IMR-90 (cell line): ENCODE data around the gene HAAO. TPM values are rescaled to one million over a fixed set of nuclear protein-coding genes. Genes with fewer than 3 reads are reported as not detected.

Experiments
- ATAC-seq: fragments of 200-7000 bp; cut with Tn5 transposase; 2 replicates; pipeline ENCODE4 v1.9.1; 2020; ENCODE audit warnings: low read depth, mild to moderate bottlenecking, moderate library complexity
- BruUV-seq: library from RNA; stranded (reverse); fragments of 400-500 nt; replicated peaks from 2 replicates; lab custom pipeline; 2021; lab: Mats Ljungman, UMichigan
- CTCF ChIA-PET: fragments of 300-600 bp; formaldehyde crosslinking; extraction: SDS; loops from one replicate; lab custom pipeline; 2021; ENCODE audit warnings: antibody characterized with exemption; lab: Yijun Ruan, JAX
- POLR2A ChIA-PET: fragments of 300-600 bp; sonication (Branson Sonifier 250); formaldehyde crosslinking; loops from one replicate; lab custom pipeline; 2022; ENCODE audit warnings: antibody characterized with exemption; ENCODE audit not compliant: unreplicated experiment; lab: Charles Lee
- DNase-seq: peaks from one replicate; pipeline ENCODE4 v3.0.0; 2013
- H2AFZ ChIP-seq: replicated peaks from 2 replicates; pipeline ENCODE3; 2013; ENCODE audit warnings: low read length, mild to moderate bottlenecking; ENCODE audit not compliant: poor library complexity
- H2AK5ac ChIP-seq: 2 replicates; pipeline ENCODE4 v1.6.1; 2013; ENCODE audit warnings: low read depth, low read length, inconsistent platforms
- H2AK9ac ChIP-seq: replicated peaks from 2 replicates; pipeline ENCODE3; 2013; ENCODE audit warnings: mild to moderate bottlenecking, low read depth, low read length, moderate library complexity; ENCODE audit not compliant: poor library complexity
- H2BK120ac ChIP-seq: 2 replicates; pipeline ENCODE4 v1.6.1; 2013; ENCODE audit warnings: low read depth, low read length, inconsistent platforms
- H2BK15ac ChIP-seq: 3 replicates; pipeline ENCODE4 v1.6.1; 2013; ENCODE audit warnings: low read depth, low read length, inconsistent platforms
- H2BK20ac ChIP-seq: 2 replicates; pipeline ENCODE4 v1.6.1; 2013; ENCODE audit warnings: low read depth, mild to moderate bottlenecking, inconsistent platforms, low read length, moderate library complexity
- H2BK5ac ChIP-seq: 2 replicates; pipeline ENCODE4 v1.6.1; 2013; ENCODE audit warnings: mild to moderate bottlenecking, low read depth, low read length, inconsistent platforms; ENCODE audit not compliant: poor library complexity, severe bottlenecking
- H3K14ac ChIP-seq: replicated peaks from 2 replicates; pipeline ENCODE4 v1.6.1; 2013; ENCODE audit warnings: low read depth, low read length, inconsistent platforms
- H3K18ac ChIP-seq: 2 replicates; pipeline ENCODE4 v1.6.1; 2013; ENCODE audit warnings: low read depth, low read length, control low read depth
- H3K23ac ChIP-seq: 2 replicates; pipeline ENCODE4 v1.6.1; 2013; ENCODE audit warnings: low read depth, low read length, inconsistent platforms
- H3K27ac ChIP-seq: 2 replicates; pipeline ENCODE4 v1.5.1; 2013; ENCODE audit warnings: mild to moderate bottlenecking, control low read depth, low read length; ENCODE audit not compliant: insufficient read depth
- H3K27me3 ChIP-seq: 2 replicates; pipeline ENCODE4 v1.6.1; 2013; ENCODE audit warnings: low read length; ENCODE audit not compliant: control insufficient read depth, insufficient read depth
- H3K36me3 ChIP-seq: 2 replicates; pipeline ENCODE4 v1.6.1; 2013; ENCODE audit warnings: low read length, mixed read lengths; ENCODE audit not compliant: control insufficient read depth, insufficient read depth
- H3K4ac ChIP-seq: 2 replicates; pipeline ENCODE4 v1.6.1; 2013; ENCODE audit warnings: low read depth, low read length, inconsistent platforms
- H3K4me1 ChIP-seq: 2 replicates; pipeline ENCODE4 v1.6.1; 2013; ENCODE audit warnings: low read length, mixed read lengths; ENCODE audit not compliant: control insufficient read depth, insufficient read depth
- H3K4me2 ChIP-seq: 2 replicates; pipeline ENCODE4 v1.6.1; 2013; ENCODE audit warnings: low read depth, mild to moderate bottlenecking, control low read depth, low read length, moderate library complexity
- H3K4me3 ChIP-seq: 2 replicates; pipeline ENCODE4 v1.5.1; 2013; ENCODE audit warnings: low read depth, mild to moderate bottlenecking, control low read depth, low read length, moderate library complexity; ENCODE audit not compliant: insufficient read depth
- H3K56ac ChIP-seq: 2 replicates; pipeline ENCODE4 v1.6.1; 2013; ENCODE audit warnings: low read length, inconsistent platforms; ENCODE audit not compliant: insufficient read depth; ENCODE audit errors: extremely low read depth
- H3K79me1 ChIP-seq, 2 experiments: 2 replicates each; pipeline ENCODE4 v1.6.1; 2013; ENCODE audit warnings: low read length in 2 of 2, inconsistent platforms in 1 of 2, low read depth in 1 of 2
- H3K9ac ChIP-seq: 2 replicates; pipeline ENCODE4 v1.6.1; 2013; ENCODE audit warnings: low read depth, low read length, control low read depth
- H3K9me1 ChIP-seq: 2 replicates; pipeline ENCODE4 v1.6.1; 2013; ENCODE audit warnings: low read length, inconsistent platforms; ENCODE audit not compliant: insufficient read depth
- H3K9me3 ChIP-seq: 2 replicates; pipeline ENCODE4 v1.6.1; 2013; ENCODE audit warnings: low read length; ENCODE audit not compliant: control insufficient read depth, insufficient read depth
- H4K20me1 ChIP-seq: 2 replicates; pipeline ENCODE4 v1.6.1; 2013; ENCODE audit warnings: low read length, inconsistent platforms; ENCODE audit not compliant: insufficient read depth
- H4K5ac ChIP-seq: 2 replicates; pipeline ENCODE4 v1.6.1; 2013; ENCODE audit warnings: mild to moderate bottlenecking, low read depth, low read length, control low read depth
- H4K8ac ChIP-seq, 2 experiments: 2 replicates each; pipeline ENCODE4 v1.6.1; 2013; ENCODE audit warnings: low read depth in 2 of 2, low read length in 2 of 2, control low read depth in 1 of 2, inconsistent platforms in 1 of 2
- H4K91ac ChIP-seq: 2 replicates; pipeline ENCODE4 v1.6.1; 2013; ENCODE audit warnings: low read depth, low read length, inconsistent platforms; ENCODE audit not compliant: insufficient read depth
- BHLHE40 ChIP-seq: fragments of 150-350 bp; IDR thresholded peaks from 2 replicates; pipeline ENCODE4 v1.6.1; 2016; ENCODE audit warnings: mild to moderate bottlenecking, low read depth, low read length
- CEBPB ChIP-seq: IDR thresholded peaks from 2 replicates; pipeline ENCODE4 v1.6.1; 2012; ENCODE audit warnings: low read depth, low read length, improper control_type of control experiment
- CHD1 ChIP-seq: IDR thresholded peaks from 2 replicates; pipeline ENCODE4 v1.6.1; 2012; ENCODE audit warnings: low read depth, low read length, improper control_type of control experiment
- CTCF ChIP-seq: conservative IDR thresholded peaks from 2 replicates; pipeline ENCODE4 v1.5.1; 2012; ENCODE audit warnings: mild to moderate bottlenecking, low read depth, low read length, improper control_type of control experiment
- ELK1 ChIP-seq: fragments of 150-350 bp; IDR thresholded peaks from 2 replicates; pipeline ENCODE4 v1.6.1; 2016; ENCODE audit warnings: low read depth, mild to moderate bottlenecking, low read length, moderate library complexity, borderline replicate concordance
- FOS ChIP-seq: fragments of 150-350 bp; IDR thresholded peaks from 2 replicates; pipeline ENCODE4 v1.6.1; 2016; ENCODE audit warnings: low read depth, low read length
- MAFK ChIP-seq: IDR thresholded peaks from 2 replicates; pipeline ENCODE4 v1.6.1; 2012; ENCODE audit warnings: low read depth, low read length, improper control_type of control experiment
- MAZ ChIP-seq: IDR thresholded peaks from 2 replicates; pipeline ENCODE4 v1.6.1; 2012; ENCODE audit warnings: low read depth, mild to moderate bottlenecking, low read length, improper control_type of control experiment, moderate library complexity, borderline replicate concordance
- MXI1 ChIP-seq: IDR thresholded peaks from 2 replicates; pipeline ENCODE4 v1.6.1; 2012; ENCODE audit warnings: low read depth, mild to moderate bottlenecking, low read length, moderate library complexity, borderline replicate concordance
- NFE2L2 ChIP-seq: fragments of 150-350 bp; IDR thresholded peaks from 2 replicates; pipeline ENCODE4 v1.6.1; 2016; ENCODE audit warnings: low read depth, mild to moderate bottlenecking, low read length
- POLR2A ChIP-seq: IDR thresholded peaks from 2 replicates; pipeline ENCODE4 v1.6.1; 2012; ENCODE audit warnings: mild to moderate bottlenecking, low read depth, low read length
- RAD21 ChIP-seq: IDR thresholded peaks from 2 replicates; pipeline ENCODE4 v1.6.1; 2012; ENCODE audit warnings: low read length, improper control_type of control experiment
- RCOR1 ChIP-seq: IDR thresholded peaks from 2 replicates; pipeline ENCODE4 v1.6.1; 2012; ENCODE audit warnings: mild to moderate bottlenecking, low read length, improper control_type of control experiment; ENCODE audit not compliant: insufficient replicate concordance
- RFX5 ChIP-seq: IDR thresholded peaks from 2 replicates; pipeline ENCODE4 v1.8.0; 2012; ENCODE audit warnings: low read depth, mild to moderate bottlenecking, low read length, moderate library complexity
- SMC3 ChIP-seq: fragments of 150-350 bp; IDR thresholded peaks from 2 replicates; pipeline ENCODE4 v1.6.1; 2016; ENCODE audit warnings: low read depth, mild to moderate bottlenecking, antibody characterized with exemption, low read length, moderate library complexity
- USF2 ChIP-seq: fragments of 150-350 bp; IDR thresholded peaks from 2 replicates; pipeline ENCODE4 v1.6.1; 2017; ENCODE audit warnings: mild to moderate bottlenecking, antibody characterized with exemption, low read length, low read depth
- WGBS, 2 experiments: methylation state at CpG; one replicate each; pipeline versions ENCODE4 v1.1.5 to v1.1.7; 2013; ENCODE audit warnings: missing lambda C conversion rate in 2 of 2; ENCODE audit not compliant: insufficient read length in 1 of 2; ENCODE audit errors: extremely low coverage in 2 of 2; 5-methylcytosine and 5-hydroxymethylcytosine counted together
- dilution Hi-C: fragments of 300-500 bp; cut with HindIII; formaldehyde crosslinking; loops from one replicate; pipeline ENCODE4 v1.14.3; 2018; ENCODE audit warnings: low sequenced_read_pairs; ENCODE audit not compliant: unreplicated experiment
- in situ Hi-C: fragments of 300-500 bp; cut with MboI; formaldehyde crosslinking; loops from 3 replicates; pipeline ENCODE4 v1.14.3; 2019; ENCODE audit warnings: low sequenced_read_pairs, inconsistent platforms, mixed read lengths
- intact Hi-C: fragments of 100-400 bp; cut with micrococcal nuclease; formaldehyde crosslinking; loops from 2 replicates; pipeline ENCODE4 v1.10.0; 2022
- polyA plus RNA-seq, 3 experiments: library from polyadenylated mRNA; depleted of rRNA; stranded (reverse); fragments of >200 nt; gene quantifications; 2 replicates each; pipeline ENCODE4 v1.2.3, GENCODE V29; 2012; ENCODE audit warnings: low replicate concordance in 1 of 3
- total RNA-seq: library from RNA; depleted of rRNA; stranded (reverse); fragments of >200 nt; gene quantifications from 2 replicates; pipeline ENCODE4 v1.2.3, GENCODE V29; 2012

The HAAO gene
- total and polyA plus RNA-seq, 2 of the 4 experiments (the other 2 are of a cell fraction), result 0.05 to 0.18 TPM

- in situ Hi-C loops (no loop called here), dilution Hi-C loops (no loop called here), intact Hi-C loops (no loop called here)
- H3K79me1 ChIP-seq, result no peaks in the 10 kb centered on the region
- no peak for DNase-seq
- no peak overlapping the region for H3K4me3 ChIP-seq
- POLR2A ChIA-PET, result no interaction called here
- H3K9ac ChIP-seq, result no peak overlapping the region
- no peak overlapping the region for H4K8ac ChIP-seq
- H3K56ac ChIP-seq, result no peak overlapping the region
- H3K18ac ChIP-seq, result no peak overlapping the region
- no peak for TF ChIP-seq CTCF
- no peak for TF ChIP-seq MAZ
- TF ChIP-seq NFE2L2, result no peak
- no peak for TF ChIP-seq CHD1
- no peak for TF ChIP-seq CEBPB
- TF ChIP-seq RAD21, result no peak
- no peak for TF ChIP-seq POLR2A
- TF ChIP-seq ELK1, result no peak
- TF ChIP-seq FOS, result no peak
- TF ChIP-seq RCOR1, result no peak
- no peak for TF ChIP-seq RFX5
- TF ChIP-seq MAFK, result no peak
- no peak for TF ChIP-seq BHLHE40
- TF ChIP-seq USF2, result no peak
- TF ChIP-seq MXI1, result no peak
- TF ChIP-seq SMC3, result no peak
- 70% methylated on average over 2 of the region's 5 CpGs; no CpG with 5 or more reads in 1 of the 2 experiments for WGBS, 2 experiments
- peak overlapping the region; percentile 9 for H2AK9ac ChIP-seq
- H2BK20ac ChIP-seq, result no peak overlapping the region
- no peak overlapping the region for H3K23ac ChIP-seq
- H4K5ac ChIP-seq, result no peak overlapping the region
- H3K27me3 ChIP-seq, result no peaks in the 10 kb centered on the region; the same call in 1 of the 2 replicates
- peaks cover 6% of the 10 kb centered on the region; the same call in 1 of the 2 replicates for H3K9me1 ChIP-seq
- no peak overlapping the region for H3K4ac ChIP-seq
- no peak overlapping the region for H2BK15ac ChIP-seq
- H2AFZ ChIP-seq, result no peak overlapping the region
- no peaks in the 10 kb centered on the region for H3K4me1 ChIP-seq
- no TSS peak for BruUV-seq
- no peak overlapping the region for H4K91ac ChIP-seq
- no peak overlapping the region for H3K27ac ChIP-seq
- ATAC-seq, result no peak
- no peaks in the 10 kb centered on the region for H3K9me3 ChIP-seq
- no peaks in the 10 kb centered on the region for H4K20me1 ChIP-seq
- H3K36me3 ChIP-seq, result no peaks in the 10 kb centered on the region; the same call in 1 of the 2 replicates
- H3K14ac ChIP-seq, result no peak overlapping the region
- H2BK5ac ChIP-seq, result no peak overlapping the region
- H3K4me2 ChIP-seq, result no peak overlapping the region
- CTCF ChIA-PET, result no interaction called here
- no peak overlapping the region for H2AK5ac ChIP-seq
- H2BK120ac ChIP-seq, result no peak overlapping the region
Observed at GRCh38 chr2:42762155-42762554, 30.2 kb downstream of the HAAO start.
